ENCODE measurements around the gene PRIMA1. TPM values are rescaled to one million over a fixed set of nuclear protein-coding genes. Genes with fewer than 3 reads are reported as not detected.

Gene PRIMA1
- total RNA-seq, 1 experiment from 2014 or later, result 4.9 TPM

- TF ChIP-seq, protein P1, sequence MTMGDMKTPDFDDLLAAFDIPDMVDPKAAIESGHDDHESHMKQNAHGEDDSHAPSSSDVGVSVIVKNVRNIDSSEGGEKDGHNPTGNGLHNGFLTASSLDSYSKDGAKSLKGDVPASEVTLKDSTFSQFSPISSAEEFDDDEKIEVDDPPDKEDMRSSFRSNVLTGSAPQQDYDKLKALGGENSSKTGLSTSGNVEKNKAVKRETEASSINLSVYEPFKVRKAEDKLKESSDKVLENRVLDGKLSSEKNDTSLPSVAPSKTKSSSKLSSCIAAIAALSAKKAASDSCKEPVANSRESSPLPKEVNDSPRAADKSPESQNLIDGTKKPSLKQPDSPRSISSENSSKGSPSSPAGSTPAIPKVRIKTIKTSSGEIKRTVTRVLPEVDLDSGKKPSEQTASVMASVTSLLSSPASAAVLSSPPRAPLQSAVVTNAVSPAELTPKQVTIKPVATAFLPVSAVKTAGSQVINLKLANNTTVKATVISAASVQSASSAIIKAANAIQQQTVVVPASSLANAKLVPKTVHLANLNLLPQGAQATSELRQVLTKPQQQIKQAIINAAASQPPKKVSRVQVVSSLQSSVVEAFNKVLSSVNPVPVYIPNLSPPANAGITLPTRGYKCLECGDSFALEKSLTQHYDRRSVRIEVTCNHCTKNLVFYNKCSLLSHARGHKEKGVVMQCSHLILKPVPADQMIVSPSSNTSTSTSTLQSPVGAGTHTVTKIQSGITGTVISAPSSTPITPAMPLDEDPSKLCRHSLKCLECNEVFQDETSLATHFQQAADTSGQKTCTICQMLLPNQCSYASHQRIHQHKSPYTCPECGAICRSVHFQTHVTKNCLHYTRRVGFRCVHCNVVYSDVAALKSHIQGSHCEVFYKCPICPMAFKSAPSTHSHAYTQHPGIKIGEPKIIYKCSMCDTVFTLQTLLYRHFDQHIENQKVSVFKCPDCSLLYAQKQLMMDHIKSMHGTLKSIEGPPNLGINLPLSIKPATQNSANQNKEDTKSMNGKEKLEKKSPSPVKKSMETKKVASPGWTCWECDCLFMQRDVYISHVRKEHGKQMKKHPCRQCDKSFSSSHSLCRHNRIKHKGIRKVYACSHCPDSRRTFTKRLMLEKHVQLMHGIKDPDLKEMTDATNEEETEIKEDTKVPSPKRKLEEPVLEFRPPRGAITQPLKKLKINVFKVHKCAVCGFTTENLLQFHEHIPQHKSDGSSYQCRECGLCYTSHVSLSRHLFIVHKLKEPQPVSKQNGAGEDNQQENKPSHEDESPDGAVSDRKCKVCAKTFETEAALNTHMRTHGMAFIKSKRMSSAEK (CRISPR knock-in tag; IDR thresholded peaks at IDR 0.05; ENCODE audit: borderline replicate concordance), result no peak
- no peak for TF ChIP-seq ZNF396 (CRISPR knock-in tag; IDR thresholded peaks at IDR 0.05; ENCODE audit: borderline replicate concordance)
- TF ChIP-seq ZNF138 (CRISPR knock-in tag; conservative IDR thresholded peaks at IDR 0.05), result no peak
- TF ChIP-seq, protein P2, sequence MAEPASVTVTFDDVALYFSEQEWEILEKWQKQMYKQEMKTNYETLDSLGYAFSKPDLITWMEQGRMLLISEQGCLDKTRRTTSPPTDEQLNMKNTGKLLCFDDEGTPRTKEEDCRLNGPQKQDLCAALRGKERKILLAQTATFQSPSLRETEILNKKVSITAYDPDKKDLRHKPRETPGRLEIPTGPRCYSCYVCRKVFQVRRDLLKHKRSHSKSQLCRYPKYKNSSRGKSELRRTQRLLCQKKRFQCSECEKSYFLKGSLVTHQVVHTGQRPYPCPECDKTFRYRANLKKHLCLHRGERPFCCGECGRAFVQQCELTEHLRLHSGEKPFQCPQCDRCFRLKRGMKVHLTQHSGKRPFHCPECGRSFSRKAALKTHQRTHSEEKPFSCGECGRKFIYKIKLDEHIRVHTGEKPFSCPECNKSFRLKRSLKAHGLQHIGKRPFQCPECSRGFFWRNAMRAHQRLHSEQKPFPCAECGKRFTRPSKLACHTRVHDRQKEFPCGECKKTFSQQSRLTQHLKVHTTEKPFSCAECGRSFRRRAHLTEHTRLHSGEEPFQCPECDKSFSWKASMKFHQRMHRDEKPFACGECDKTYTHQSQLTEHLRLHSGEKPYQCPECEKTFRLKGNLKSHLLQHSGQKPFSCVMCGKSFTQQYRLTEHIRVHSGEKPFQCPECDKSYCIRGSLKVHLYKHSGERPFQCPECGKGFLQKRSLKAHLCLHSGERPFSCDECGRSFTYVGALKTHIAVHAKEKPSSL (CRISPR knock-in tag; conservative IDR thresholded peaks at IDR 0.05), result no peak
- no peak for TF ChIP-seq IRF1 (CRISPR knock-in tag; IDR thresholded peaks at IDR 0.05)
- TF ChIP-seq NFE2L1 (CRISPR knock-in tag; IDR thresholded peaks at IDR 0.05), result no peak
- TF ChIP-seq, protein P3, sequence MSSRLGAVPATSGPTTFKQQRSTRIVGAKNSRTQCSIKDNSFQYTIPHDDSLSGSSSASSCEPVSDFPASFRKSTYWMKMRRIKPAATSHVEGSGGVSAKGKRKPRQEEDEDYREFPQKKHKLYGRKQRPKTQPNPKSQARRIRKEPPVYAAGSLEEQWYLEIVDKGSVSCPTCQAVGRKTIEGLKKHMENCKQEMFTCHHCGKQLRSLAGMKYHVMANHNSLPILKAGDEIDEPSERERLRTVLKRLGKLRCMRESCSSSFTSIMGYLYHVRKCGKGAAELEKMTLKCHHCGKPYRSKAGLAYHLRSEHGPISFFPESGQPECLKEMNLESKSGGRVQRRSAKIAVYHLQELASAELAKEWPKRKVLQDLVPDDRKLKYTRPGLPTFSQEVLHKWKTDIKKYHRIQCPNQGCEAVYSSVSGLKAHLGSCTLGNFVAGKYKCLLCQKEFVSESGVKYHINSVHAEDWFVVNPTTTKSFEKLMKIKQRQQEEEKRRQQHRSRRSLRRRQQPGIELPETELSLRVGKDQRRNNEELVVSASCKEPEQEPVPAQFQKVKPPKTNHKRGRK (CRISPR knock-in tag; IDR thresholded peaks at IDR 0.05; ENCODE audit: borderline replicate concordance), result no peak
- no peak for TF ChIP-seq E2F5 (CRISPR knock-in tag; IDR thresholded peaks at IDR 0.05)
- TF ChIP-seq OVOL2 (CRISPR knock-in tag; IDR thresholded peaks at IDR 0.05; ENCODE audit: borderline replicate concordance), result no peak
- TF ChIP-seq MLX (CRISPR knock-in tag; IDR thresholded peaks at IDR 0.05), result no peak
- TF ChIP-seq, protein P4, sequence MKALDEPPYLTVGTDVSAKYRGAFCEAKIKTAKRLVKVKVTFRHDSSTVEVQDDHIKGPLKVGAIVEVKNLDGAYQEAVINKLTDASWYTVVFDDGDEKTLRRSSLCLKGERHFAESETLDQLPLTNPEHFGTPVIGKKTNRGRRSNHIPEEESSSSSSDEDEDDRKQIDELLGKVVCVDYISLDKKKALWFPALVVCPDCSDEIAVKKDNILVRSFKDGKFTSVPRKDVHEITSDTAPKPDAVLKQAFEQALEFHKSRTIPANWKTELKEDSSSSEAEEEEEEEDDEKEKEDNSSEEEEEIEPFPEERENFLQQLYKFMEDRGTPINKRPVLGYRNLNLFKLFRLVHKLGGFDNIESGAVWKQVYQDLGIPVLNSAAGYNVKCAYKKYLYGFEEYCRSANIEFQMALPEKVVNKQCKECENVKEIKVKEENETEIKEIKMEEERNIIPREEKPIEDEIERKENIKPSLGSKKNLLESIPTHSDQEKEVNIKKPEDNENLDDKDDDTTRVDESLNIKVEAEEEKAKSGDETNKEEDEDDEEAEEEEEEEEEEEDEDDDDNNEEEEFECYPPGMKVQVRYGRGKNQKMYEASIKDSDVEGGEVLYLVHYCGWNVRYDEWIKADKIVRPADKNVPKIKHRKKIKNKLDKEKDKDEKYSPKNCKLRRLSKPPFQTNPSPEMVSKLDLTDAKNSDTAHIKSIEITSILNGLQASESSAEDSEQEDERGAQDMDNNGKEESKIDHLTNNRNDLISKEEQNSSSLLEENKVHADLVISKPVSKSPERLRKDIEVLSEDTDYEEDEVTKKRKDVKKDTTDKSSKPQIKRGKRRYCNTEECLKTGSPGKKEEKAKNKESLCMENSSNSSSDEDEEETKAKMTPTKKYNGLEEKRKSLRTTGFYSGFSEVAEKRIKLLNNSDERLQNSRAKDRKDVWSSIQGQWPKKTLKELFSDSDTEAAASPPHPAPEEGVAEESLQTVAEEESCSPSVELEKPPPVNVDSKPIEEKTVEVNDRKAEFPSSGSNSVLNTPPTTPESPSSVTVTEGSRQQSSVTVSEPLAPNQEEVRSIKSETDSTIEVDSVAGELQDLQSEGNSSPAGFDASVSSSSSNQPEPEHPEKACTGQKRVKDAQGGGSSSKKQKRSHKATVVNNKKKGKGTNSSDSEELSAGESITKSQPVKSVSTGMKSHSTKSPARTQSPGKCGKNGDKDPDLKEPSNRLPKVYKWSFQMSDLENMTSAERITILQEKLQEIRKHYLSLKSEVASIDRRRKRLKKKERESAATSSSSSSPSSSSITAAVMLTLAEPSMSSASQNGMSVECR (CRISPR knock-in tag; IDR thresholded peaks at IDR 0.05; ENCODE audit: borderline replicate concordance), result no peak
- no peak for TF ChIP-seq ZSCAN18 (CRISPR knock-in tag; IDR thresholded peaks at IDR 0.05)
- no peak for TF ChIP-seq CDX4 (CRISPR knock-in tag; IDR thresholded peaks at IDR 0.05; ENCODE audit: borderline replicate concordance)
- TF ChIP-seq ZBTB21 (CRISPR knock-in tag; IDR thresholded peaks at IDR 0.05; ENCODE audit: borderline replicate concordance), result no peak
Observed at GRCh38 chr14:93743270-93744060, 44.8 kb downstream of the PRIMA1 start (continued).
